Measurements from ENCODE around the gene ATL2.

Gene ATL2

GRCh38 chr2:38398739-38399138, 21.7 kb upstream of the ATL2 start:
- ChIA-PET POLR2A (no interaction called here), CTCF (interaction anchor here (0.7 to 1.4 kb wide), 3 partner anchors 26 to 110 kb away, joined by 3 to 5 read pairs (median 3); no protein-coding TSS in a partner anchor)
- H3K9me3 ChIP-seq (ENCODE audit: control insufficient read depth, insufficient read depth, low read depth, low read length), result no peaks in the 10 kb centered on the region
- peaks cover 22% of the 10 kb centered on the region for H3K4me1 ChIP-seq (ENCODE audit: control insufficient read depth, insufficient read depth, low read length)
- H3K27ac ChIP-seq (ENCODE audit: extremely low read depth, low read depth, low read length), result no peak overlapping the region
- no peak for TF ChIP-seq ZNF488 (tag by site-specific recombination; IDR thresholded peaks at IDR 0.05)
- no peak for TF ChIP-seq BCL11A (tag by site-specific recombination; IDR thresholded peaks at IDR 0.05; ENCODE audit: low read depth)
- TF ChIP-seq BCL6B (tag by site-specific recombination; IDR thresholded peaks at IDR 0.05), result no peak
- TF ChIP-seq ZNF121 (tag by site-specific recombination; IDR thresholded peaks at IDR 0.05), result no peak
- TF ChIP-seq ZFP41 (tag by site-specific recombination; IDR thresholded peaks at IDR 0.05; ENCODE audit: borderline replicate concordance), result no peak
- no peak for TF ChIP-seq ZNF48 (tag by site-specific recombination; IDR thresholded peaks at IDR 0.05)
- no peak for TF ChIP-seq ZIC2 (tag by site-specific recombination; IDR thresholded peaks at IDR 0.05)
- TF ChIP-seq CTCF (tag by site-specific recombination; IDR thresholded peaks at IDR 0.05), result no peak
- TF ChIP-seq TSHZ1 (tag by site-specific recombination; IDR thresholded peaks at IDR 0.05; ENCODE audit: borderline replicate concordance), result no peak
- no peak for TF ChIP-seq ZNF514 (tag by site-specific recombination; IDR thresholded peaks at IDR 0.05)
- TF ChIP-seq ZFP3 (tag by site-specific recombination; IDR thresholded peaks at IDR 0.05; ENCODE audit: low read depth), result no peak
- TF ChIP-seq ZNF423 (tag by site-specific recombination; IDR thresholded peaks at IDR 0.05), result no peak
- TF ChIP-seq HOXD13 (CRISPR knock-in tag; IDR thresholded peaks at IDR 0.05; ENCODE audit: borderline replicate concordance), result no peak
- no peak for TF ChIP-seq ZNF266 (tag by site-specific recombination; IDR thresholded peaks at IDR 0.05; ENCODE audit: low read depth)
- no peak for TF ChIP-seq ZNF138 (tag by site-specific recombination; IDR thresholded peaks at IDR 0.05; ENCODE audit: borderline replicate concordance)
- TF ChIP-seq ZNF624 (tag by site-specific recombination; IDR thresholded peaks at IDR 0.05), result no peak
- no peak for TF ChIP-seq YY2 (tag by site-specific recombination; IDR thresholded peaks at IDR 0.05)
- TF ChIP-seq PRDM6 (tag by site-specific recombination; IDR thresholded peaks at IDR 0.05), result no peak
- no peak overlapping the region for H3K4me3 ChIP-seq (ENCODE audit: low read depth, low read length)
- H3K36me3 ChIP-seq (ENCODE audit: control insufficient read depth in 2 of 2, insufficient read depth in 1 of 2, low read length in 2 of 2), result no peaks in the 10 kb centered on the region

Data from HEK293 (cell line).